ENCODE results near the gene NAP1L1. TPM values are rescaled to one million over a fixed set of nuclear protein-coding genes. Genes with fewer than 3 reads are reported as not detected.

The NAP1L1 gene
- total RNA-seq, 2 experiments from 2014 or later, result 348 to 904 TPM

GRCh38 chr12:76040461-76040860, 44.0 kb downstream of the NAP1L1 start:
- H3K79me2 ChIP-seq (ENCODE audit: insufficient read depth, low read depth, low read length), result no peaks in the 10 kb centered on the region
- H3K4me2 ChIP-seq (ENCODE audit: low read length), result no peak overlapping the region
- H4K20me1 ChIP-seq (ENCODE audit: insufficient read depth, low read length), result peaks cover 14% of the 10 kb centered on the region; the same call in 1 of the 2 replicates
- DNase-seq (ENCODE audit: low spot score), result no peak
- intact Hi-C loops (cut with micrococcal nuclease; ENCODE audit: unreplicated experiment), result no loop called here
- TF ChIP-seq EZH2phosphoT487 (IDR thresholded peaks at IDR 0.05; ENCODE audit: borderline replicate concordance, low read depth, low read length) (no peak), CTCF (conservative IDR thresholded peaks at IDR 0.05; ENCODE audit: low read length) (no peak)
- H3K4me1 ChIP-seq (ENCODE audit: insufficient read depth, low read length, poor library complexity, severe bottlenecking), result no peaks in the 10 kb centered on the region
- peaks cover 30% of the 10 kb centered on the region for H3K36me3 ChIP-seq (ENCODE audit: insufficient read depth, low read length)
- POLR2A ChIA-PET, result interaction anchor here (0.5 to 1.8 kb wide), 6 partner anchors 8 to 264 kb away, joined by 3 to 6 read pairs (median 3); no protein-coding TSS in a partner anchor
- CTCF ChIA-PET (ENCODE audit: unreplicated experiment), result no interaction called here
- H3K4me3 ChIP-seq (ENCODE audit: low read depth, low read length, poor library complexity, severe bottlenecking), result no peak overlapping the region
- no peak overlapping the region for H2AFZ ChIP-seq (ENCODE audit: low read length)
- no peak overlapping the region for H3K27ac ChIP-seq (ENCODE audit: low read depth, low read length, poor library complexity, severe bottlenecking)
- BruUV-seq (replicated peaks), result no TSS peak
- no peaks in the 10 kb centered on the region for H3K9me3 ChIP-seq (ENCODE audit: low read length)
- H3K9me2 ChIP-seq (ENCODE audit: insufficient read depth, low read length), result no peaks in the 10 kb centered on the region

- Histone ChIP-seq H2AFZ (ENCODE audit: low read length) (no peak overlapping the region), H3K4me2 (ENCODE audit: low read length) (no peak overlapping the region), H4K20me1 (ENCODE audit: insufficient read depth, low read length) (peaks cover 14% of the 10 kb centered on the region; the same call in 1 of the 2 replicates), H3K4me3 (ENCODE audit: low read depth, low read length, poor library complexity, severe bottlenecking) (no peak overlapping the region), H3K4me1 (ENCODE audit: insufficient read depth, low read length, poor library complexity, severe bottlenecking) (no peaks in the 10 kb centered on the region), H3K9me3 (ENCODE audit: low read length) (no peaks in the 10 kb centered on the region), H3K79me2 (ENCODE audit: insufficient read depth, low read depth, low read length) (no peaks in the 10 kb centered on the region), H3K27ac (ENCODE audit: low read depth, low read length, poor library complexity, severe bottlenecking) (no peak overlapping the region), H3K9me2 (ENCODE audit: insufficient read depth, low read length) (no peaks in the 10 kb centered on the region), H3K36me3 (ENCODE audit: insufficient read depth, low read length) (peaks cover 7% of the 10 kb centered on the region)
- DNase-seq (ENCODE audit: low spot score), result no peak
- ChIA-PET POLR2A (no interaction called here), CTCF (ENCODE audit: unreplicated experiment) (interaction anchor here (1.0 kb wide), 1 partner anchor 78 kb away, joined by 3 read pairs; no protein-coding TSS in a partner anchor)
- BruUV-seq (replicated peaks), result no TSS peak
- no peak for TF ChIP-seq EZH2phosphoT487 (IDR thresholded peaks at IDR 0.05; ENCODE audit: borderline replicate concordance, low read depth, low read length)
- intact Hi-C loops (cut with micrococcal nuclease; ENCODE audit: unreplicated experiment), result no loop called here
Observed at GRCh38 chr12:76038176-76038575, 46.3 kb downstream of the NAP1L1 start.

GRCh38 chr12:76037130-76038103, 47.1 kb downstream of the NAP1L1 start:
- no peak overlapping the region for H3K27ac ChIP-seq (ENCODE audit: low read depth, low read length, poor library complexity, severe bottlenecking)
- POLR2A ChIA-PET, result interaction anchor here (0.5 to 1.4 kb wide), 5 partner anchors 13 to 556 kb away, joined by 3 to 6 read pairs (median 3); no protein-coding TSS in a partner anchor
- no peaks in the 10 kb centered on the region for H3K36me3 ChIP-seq (ENCODE audit: insufficient read depth, low read length)
- BruUV-seq (replicated peaks), result no TSS peak
- 0 out of 2 replicates have a peak overlapping the region, but pooled peaks have one; percentile 6 for H3K4me2 ChIP-seq (ENCODE audit: low read length)
- H3K9me3 ChIP-seq (ENCODE audit: low read length), result no peaks in the 10 kb centered on the region
- H3K4me3 ChIP-seq (ENCODE audit: low read depth, low read length, poor library complexity, severe bottlenecking), result no peak overlapping the region
- H4K20me1 ChIP-seq (ENCODE audit: insufficient read depth, low read length), result peaks cover 10% of the 10 kb centered on the region; the same call in 1 of the 2 replicates
- H3K4me1 ChIP-seq (ENCODE audit: insufficient read depth, low read length, poor library complexity, severe bottlenecking), result peaks cover 2% of the 10 kb centered on the region
- peak; percentile 85 for DNase-seq (ENCODE audit: low spot score)
- H3K79me2 ChIP-seq (ENCODE audit: insufficient read depth, low read depth, low read length), result no peaks in the 10 kb centered on the region
- H2AFZ ChIP-seq (ENCODE audit: low read length), result no peak overlapping the region
- TF ChIP-seq CTCF (conservative IDR thresholded peaks at IDR 0.05; ENCODE audit: low read length) (peak; percentile 94), EZH2phosphoT487 (IDR thresholded peaks at IDR 0.05; ENCODE audit: borderline replicate concordance, low read depth, low read length) (no peak)
- CTCF ChIA-PET (ENCODE audit: unreplicated experiment), result interaction anchor here (1.0 to 1.1 kb wide), 3 partner anchors 78 to 553 kb away, joined by 3 to 6 read pairs (median 3); no protein-coding TSS in a partner anchor
- intact Hi-C loops (cut with micrococcal nuclease; ENCODE audit: unreplicated experiment), result loop anchor here (1.0 to 2.0 kb wide), 2 partner anchors 309 to 511 kb away; no protein-coding TSS in a partner anchor
- H3K9me2 ChIP-seq (ENCODE audit: insufficient read depth, low read length), result no peaks in the 10 kb centered on the region

Data from OCI-LY7 (cell line).